ENCODE results near the gene CGREF1.

DNA sequence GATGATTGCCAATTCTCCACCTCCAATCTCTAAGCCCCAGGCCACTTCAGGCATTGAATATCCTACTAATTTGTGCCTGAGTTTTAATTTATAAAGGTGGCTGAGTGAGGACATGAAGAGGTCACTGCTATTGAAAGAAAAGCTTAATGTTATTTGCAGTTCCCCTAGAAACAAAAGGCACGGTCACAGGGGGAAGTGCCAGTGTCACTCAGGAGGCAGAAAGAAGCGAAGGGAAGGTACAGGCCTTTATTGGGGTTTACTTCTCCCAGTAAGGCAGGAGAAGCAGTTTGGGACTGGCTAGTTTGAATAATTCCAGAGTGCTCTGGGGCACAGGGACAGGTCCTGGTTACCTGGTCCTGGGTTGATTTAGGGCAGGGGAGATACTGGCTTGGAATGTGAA is 3.0 kb upstream of the CGREF1 start:
- TF ChIP-seq, protein P1, sequence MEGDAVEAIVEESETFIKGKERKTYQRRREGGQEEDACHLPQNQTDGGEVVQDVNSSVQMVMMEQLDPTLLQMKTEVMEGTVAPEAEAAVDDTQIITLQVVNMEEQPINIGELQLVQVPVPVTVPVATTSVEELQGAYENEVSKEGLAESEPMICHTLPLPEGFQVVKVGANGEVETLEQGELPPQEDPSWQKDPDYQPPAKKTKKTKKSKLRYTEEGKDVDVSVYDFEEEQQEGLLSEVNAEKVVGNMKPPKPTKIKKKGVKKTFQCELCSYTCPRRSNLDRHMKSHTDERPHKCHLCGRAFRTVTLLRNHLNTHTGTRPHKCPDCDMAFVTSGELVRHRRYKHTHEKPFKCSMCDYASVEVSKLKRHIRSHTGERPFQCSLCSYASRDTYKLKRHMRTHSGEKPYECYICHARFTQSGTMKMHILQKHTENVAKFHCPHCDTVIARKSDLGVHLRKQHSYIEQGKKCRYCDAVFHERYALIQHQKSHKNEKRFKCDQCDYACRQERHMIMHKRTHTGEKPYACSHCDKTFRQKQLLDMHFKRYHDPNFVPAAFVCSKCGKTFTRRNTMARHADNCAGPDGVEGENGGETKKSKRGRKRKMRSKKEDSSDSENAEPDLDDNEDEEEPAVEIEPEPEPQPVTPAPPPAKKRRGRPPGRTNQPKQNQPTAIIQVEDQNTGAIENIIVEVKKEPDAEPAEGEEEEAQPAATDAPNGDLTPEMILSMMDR (conservative IDR thresholded peaks at IDR 0.05 in 1 of 2, IDR thresholded peaks at IDR 0.05 in 1 of 2; ENCODE audit: extremely low read depth in 1 of 2, insufficient read depth in 1 of 2, low read depth in 1 of 2, low read length in 2 of 2) = no peak
- no peak for TF ChIP-seq EZH2 (IDR thresholded peaks at IDR 0.05; ENCODE audit: borderline replicate concordance, low read length)

Measured in mammary epithelial cell (primary cell).